HG03025 (cell line): ENCODE measurements around the gene CEACAM7.
"Not testable (repeated sequence)": the region's sequence is repeated elsewhere in the genome, so short reads cannot be mapped to it uniquely, and the experiment has no call there.

Experiments used
- ATAC-seq: cut with Tn5 transposase; IDR thresholded peaks from one replicate; pipeline ENCODE4 v1.9.1; 2021; ENCODE audit warnings: mild to moderate bottlenecking, moderate library complexity; ENCODE audit not compliant: unreplicated experiment, low FRiP score

CEACAM7 gene

GRCh38 chr19:41688098-41688497 lies at the start of gene CEACAM7:
Gene CEACAM7, minus strand, starts transcription at chr19:41688270. Its CDS starts 105 bp downstream, at chr19:41688165.
- ATAC-seq = no peak

- no peak for ATAC-seq
Measured at GRCh38 chr19:41735071-41735600, 47.1 kb upstream of the CEACAM7 start.

- ATAC-seq = no peak
Measured at GRCh38 chr19:41734585-41734984, 46.5 kb upstream of the CEACAM7 start.

- ATAC-seq = no peak
Measured at GRCh38 chr19:41734156-41734555, 46.1 kb upstream of the CEACAM7 start.

GRCh38 chr19:41726493-41726892 lies 38.4 kb upstream of the CEACAM7 start:
- no peak for ATAC-seq

- ATAC-seq = no peak
Measured at GRCh38 chr19:41720103-41720502, 32.0 kb upstream of the CEACAM7 start.

- no peak for ATAC-seq
Measured at GRCh38 chr19:41718761-41719160, 30.7 kb upstream of the CEACAM7 start.

- ATAC-seq = no peak
Measured at GRCh38 chr19:41714598-41714997, 26.5 kb upstream of the CEACAM7 start.

GRCh38 chr19:41711376-41712261 lies 23.5 kb upstream of the CEACAM7 start:
- ATAC-seq = no peak

- ATAC-seq = no peak
Measured at GRCh38 chr19:41709951-41710645, 22.0 kb upstream of the CEACAM7 start.

- ATAC-seq = not testable (repeated sequence)
Measured at GRCh38 chr19:41709516-41709915, 21.4 kb upstream of the CEACAM7 start.

- no peak for ATAC-seq
Measured at GRCh38 chr19:41708481-41708880, 20.4 kb upstream of the CEACAM7 start, which contains the start of gene CEACAM5. Gene CEACAM5, plus strand, starts transcription at chr19:41708626. Its CDS starts 106 bp downstream, at chr19:41708732.

GRCh38 chr19:41707871-41708371 lies 19.9 kb upstream of the CEACAM7 start:
- no peak for ATAC-seq

GRCh38 chr19:41707502-41707812 lies 19.4 kb upstream of the CEACAM7 start:
- no peak for ATAC-seq

GRCh38 chr19:41706741-41707501 lies 18.9 kb upstream of the CEACAM7 start:
- ATAC-seq = no peak

- no peak for ATAC-seq
Measured at GRCh38 chr19:41705393-41706174, 17.5 kb upstream of the CEACAM7 start.

GRCh38 chr19:41703602-41704293 lies 15.7 kb upstream of the CEACAM7 start:
- no peak for ATAC-seq

GRCh38 chr19:41702171-41702651 lies 14.1 kb upstream of the CEACAM7 start:
- no peak for ATAC-seq
